HCT116 (cell line): ENCODE results near the gene ZACN. TPM values are rescaled to one million over a fixed set of nuclear protein-coding genes. Genes with fewer than 3 reads are reported as not detected.

ENCODE experiments used
- ATAC-seq: fragments of 200-7000 bp; cut with Tn5 transposase; 2 replicates; pipeline ENCODE4 v1.9.1; 2020; ENCODE audit warnings: mild to moderate bottlenecking, moderate library complexity
- BruUV-seq: library from RNA; stranded (reverse); fragments of 400-500 nt; replicated peaks from 2 replicates; lab custom pipeline; 2021; lab: Mats Ljungman, UMichigan
- CTCF ChIA-PET: fragments of 300-600 bp; sonication (Branson Sonifier 250); formaldehyde crosslinking; loops from one replicate; lab custom pipeline; 2021; ENCODE audit warnings: antibody characterized with exemption; lab: Charles Lee
- POLR2A ChIA-PET: fragments of 300-600, 350-600 bp; sonication (Branson Sonifier 250); formaldehyde crosslinking; loops from one replicate; lab custom pipeline; 2021; ENCODE audit warnings: antibody characterized with exemption; lab: Charles Lee
- RAD21 ChIA-PET, 2 experiments: fragments of 300-600 bp; sonication (Branson Sonifier 250); formaldehyde crosslinking; loops; one replicate each; lab custom pipeline; 2023; ENCODE audit warnings: low total read pairs in 2 of 2; ENCODE audit not compliant: uncharacterized antibody in 2 of 2, unreplicated experiment in 2 of 2, low non-redundant PET in 1 of 2; lab: Charles Lee
- DNase-seq: peaks from one replicate; pipeline ENCODE4 v3.0.0-alpha.2; 2010; ENCODE audit warnings: low read depth, low spot score
- H2AFZ ChIP-seq: fragments of 200-600 bp; shearing (Covaris generic), sonication (generic); 2 replicates; pipeline ENCODE4 v1.6.1; 2017; ENCODE audit warnings: low read depth, mixed run types, mixed read lengths, antibody characterized with exemption, low read length; ENCODE audit not compliant: poor library complexity, severe bottlenecking
- H3K27ac ChIP-seq: 2 replicates; pipeline ENCODE4 v1.5.1; 2012; ENCODE audit warnings: low read depth, low read length
- H3K27me3 ChIP-seq: fragments of 200-600 bp; sonication (generic); 2 replicates; pipeline ENCODE4 v1.6.1; 2016; ENCODE audit warnings: mixed run types, low read length, mixed read lengths; ENCODE audit not compliant: insufficient read depth
- H3K36me3 ChIP-seq, 2 experiments: fragments of 200-500 bp in 1 of 2; fragments of 200-600 bp in 1 of 2; sonication (Bioruptor generic) in 1 of 2; sonication (generic) in 1 of 2; 2 replicates each; pipeline versions ENCODE4 v1.5.1 to v1.6.1; 2014 to 2016; ENCODE audit warnings: low read length in 2 of 2, inconsistent platforms in 1 of 2, mixed read lengths in 1 of 2, mixed run types in 1 of 2; ENCODE audit not compliant: insufficient read depth in 2 of 2, control insufficient read depth in 1 of 2
- H3K4me1 ChIP-seq, 2 experiments: fragments of 200-600 bp in 1 of 2; sonication (generic) in 1 of 2; 2 replicates each; pipeline versions ENCODE4 v1.5.1 to v1.6.1; 2012 to 2017; ENCODE audit warnings: low read length in 2 of 2, inconsistent platforms in 1 of 2, mild to moderate bottlenecking in 1 of 2, mixed read lengths in 1 of 2, mixed run types in 1 of 2, moderate library complexity in 1 of 2; ENCODE audit not compliant: insufficient read depth in 2 of 2, control insufficient read depth in 1 of 2
- H3K4me2 ChIP-seq: fragments of 200-600 bp; sonication (generic); 2 replicates; pipeline ENCODE4 v1.6.1; 2017; ENCODE audit warnings: mixed run types, low read length, mixed read lengths
- H3K4me3 ChIP-seq, 2 experiments: fragments of 200-600 bp in 1 of 2; sonication (generic) in 1 of 2; replicated peaks in 1 of 2; 2 replicates each; pipeline ENCODE4 v1.5.1; 2011 to 2016; ENCODE audit warnings: low read length in 2 of 2, control low read depth in 1 of 2, low read depth in 1 of 2, mild to moderate bottlenecking in 1 of 2, mixed read lengths in 1 of 2, mixed run types in 1 of 2
- H3K79me2 ChIP-seq: fragments of 200-600 bp; sonication (generic); 2 replicates; pipeline ENCODE4 v1.6.1; 2017; ENCODE audit warnings: mild to moderate bottlenecking, mixed run types, low read length, moderate library complexity, mixed read lengths; ENCODE audit not compliant: insufficient read depth
- H3K9ac ChIP-seq: fragments of 200-600 bp; sonication (generic); 2 replicates; pipeline ENCODE4 v1.6.1; 2016; ENCODE audit warnings: low read length, mixed read lengths
- H3K9me2 ChIP-seq: fragments of 200-600 bp; sonication (generic), shearing (Covaris generic); 2 replicates; pipeline ENCODE4 v1.6.1; 2017; ENCODE audit warnings: mixed run types, mild to moderate bottlenecking, moderate library complexity; ENCODE audit not compliant: insufficient read depth
- H3K9me3 ChIP-seq, 2 experiments: fragments of 200-500 bp in 1 of 2; fragments of 200-600 bp in 1 of 2; sonication (Bioruptor generic) in 1 of 2; sonication (generic) in 1 of 2; 2 replicates each; pipeline ENCODE4 v1.6.1; 2014 to 2017; ENCODE audit warnings: low read length in 2 of 2, mixed read lengths in 2 of 2, inconsistent platforms in 1 of 2, low read depth in 1 of 2, mild to moderate bottlenecking in 1 of 2, mixed run types in 1 of 2, moderate library complexity in 1 of 2; ENCODE audit not compliant: control insufficient read depth in 1 of 2, insufficient read depth in 1 of 2
- H4K20me1 ChIP-seq: fragments of 200-600 bp; sonication (generic), shearing (Covaris generic); 2 replicates; pipeline ENCODE4 v1.6.1; 2017; ENCODE audit warnings: mixed run types, mild to moderate bottlenecking, moderate library complexity; ENCODE audit not compliant: insufficient read depth
- CBX3 ChIP-seq: IDR thresholded peaks from 2 replicates; pipeline ENCODE4 v1.6.1; 2012; ENCODE audit warnings: low read depth
- CTCF ChIP-seq, 3 experiments: fragments of 200-600 bp in 1 of 3; sonication (generic) in 1 of 3; IDR thresholded peaks in 2 of 3; conservative IDR thresholded peaks in 1 of 3; 2 replicates each; pipeline ENCODE4 v1.5.1; 2012 to 2017; ENCODE audit warnings: low read depth in 2 of 3, low read length in 2 of 3, antibody characterized with exemption in 1 of 3, borderline replicate concordance in 1 of 3, control low read depth in 1 of 3, mild to moderate bottlenecking in 1 of 3, mixed read lengths in 1 of 3, mixed run types in 1 of 3, moderate library complexity in 1 of 3; ENCODE audit not compliant: insufficient read depth in 1 of 3
- ELF1 ChIP-seq: IDR thresholded peaks from 2 replicates; pipeline ENCODE4 v1.6.1; 2012; ENCODE audit warnings: low read depth, borderline replicate concordance
- EZH2 ChIP-seq: fragments of 200-600 bp; sonication (generic); IDR thresholded peaks from 2 replicates; pipeline ENCODE4 v1.6.1; 2017; ENCODE audit warnings: antibody characterized with exemption, mixed run types
- FOSL1 ChIP-seq: IDR thresholded peaks from 2 replicates; pipeline ENCODE4 v1.6.1; 2012; ENCODE audit warnings: low read depth
- JUND ChIP-seq: IDR thresholded peaks from 2 replicates; pipeline ENCODE4 v1.6.1; 2012
- POLR2A ChIP-seq: IDR thresholded peaks from 2 replicates; pipeline ENCODE4 v1.7.0; 2011; ENCODE audit warnings: borderline replicate concordance; ENCODE audit not compliant: insufficient read depth, insufficient read length; ENCODE audit errors: extremely low read depth
- POLR2AphosphoS5 ChIP-seq: IDR thresholded peaks from 2 replicates; pipeline ENCODE4 v1.6.1; 2011; ENCODE audit warnings: mild to moderate bottlenecking, low read depth, low read length, moderate library complexity
- RAD21 ChIP-seq: IDR thresholded peaks from 2 replicates; pipeline ENCODE4 v1.6.1; 2012; ENCODE audit warnings: low read depth, mild to moderate bottlenecking
- REST ChIP-seq: IDR thresholded peaks from 2 replicates; pipeline ENCODE4 v1.6.1; 2012; ENCODE audit warnings: low read depth
- SIN3A ChIP-seq: IDR thresholded peaks from 2 replicates; pipeline ENCODE4 v1.6.1; 2012; ENCODE audit warnings: low read depth
- SP1 ChIP-seq: IDR thresholded peaks from 2 replicates; pipeline ENCODE4 v1.6.1; 2012; ENCODE audit warnings: low read depth
- TCF7L2 ChIP-seq: IDR thresholded peaks from 2 replicates; pipeline ENCODE4 v1.7.0; 2011; ENCODE audit warnings: borderline replicate concordance, inconsistent platforms; ENCODE audit not compliant: insufficient read depth, insufficient read length; ENCODE audit errors: extremely low read depth
- ZFX ChIP-seq: fragments of 450-650 bp; IDR thresholded peaks from 2 replicates; pipeline ENCODE4 v1.6.1; 2017
- ZNF274 ChIP-seq: fragments of 200-500 bp; sonication (Bioruptor generic); IDR thresholded peaks from 2 replicates; pipeline ENCODE4 v1.6.1; 2014; ENCODE audit warnings: mild to moderate bottlenecking, low read depth, low read length, inconsistent platforms
- intact Hi-C: fragments of 100-400 bp; cut with micrococcal nuclease; formaldehyde crosslinking; loops from 2 replicates; pipeline ENCODE4 v1.10.0; 2022
- total RNA-seq: library from RNA; stranded (reverse); gene quantifications from one replicate; pipeline ENCODE4 v1.2.1, GENCODE V29; 2021; ENCODE audit not compliant: unreplicated experiment

The ZACN gene
- total RNA-seq, 1 experiment from 2014 or later: not detected

DNA sequence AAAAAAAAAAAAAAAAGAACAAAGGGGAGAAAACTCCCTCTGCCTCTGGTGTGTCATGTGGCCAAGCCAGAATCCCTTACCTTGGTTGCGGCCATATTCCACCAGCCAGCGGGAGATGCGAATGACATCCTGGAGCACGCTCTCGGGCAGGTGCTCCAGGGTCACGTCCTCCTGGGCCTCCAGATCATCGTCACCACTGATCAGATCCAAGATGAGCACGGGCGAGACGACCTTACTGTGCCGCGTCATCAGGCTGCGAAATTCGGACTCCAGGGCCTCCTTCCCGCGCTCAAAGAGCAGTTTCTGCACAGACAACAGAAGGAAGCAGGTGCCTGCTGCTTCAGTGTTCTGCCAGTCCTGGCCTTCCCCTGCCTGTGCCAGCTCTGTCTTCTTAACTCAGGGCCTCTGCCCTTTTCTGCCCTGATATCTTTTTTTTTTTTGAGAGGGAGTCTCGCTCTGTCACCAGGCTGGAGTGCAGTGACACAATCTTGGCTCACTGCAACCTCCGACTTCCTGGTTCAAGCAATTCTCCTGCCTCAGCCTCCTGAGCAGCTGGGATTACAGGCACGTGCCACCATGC lies 18.8 kb downstream of the ZACN start:
- ChIA-PET RAD21 (no interaction called here), POLR2A (no interaction called here)
- Histone ChIP-seq H2AFZ (no peak overlapping the region), H3K79me2 (peaks cover 17% of the 10 kb centered on the region), H3K4me3 (no peak overlapping the region), H3K4me1 (peaks cover 17 to 29% of the 10 kb centered on the region in 2 experiments), H3K9ac (no peak overlapping the region)
- no TSS peak for BruUV-seq
- DNase-seq: no peak
- ATAC-seq: no peak
- intact Hi-C loops: no loop called here
- TF ChIP-seq EZH2 (no peak), SP1 (no peak), ZNF274 (no peak), CTCF (IDR thresholded peaks at IDR 0.05 in 2 of 3, conservative IDR thresholded peaks at IDR 0.05 in 1 of 3; ENCODE audit: borderline replicate concordance in 1 of 3, insufficient read depth in 1 of 3, low read depth in 2 of 3, low read length in 2 of 3) (no peak), POLR2A (no peak)
- TF ChIP-seq, all 23 proteins: peak for 0
- Histone ChIP-seq H3K27ac (no peak overlapping the region), H3K36me3 (peaks cover 35 to 46% of the 10 kb centered on the region in 2 experiments), H3K4me2 (no peak overlapping the region), H3K9me3 (no peaks in the 10 kb centered on the region), H4K20me1 (no peaks in the 10 kb centered on the region), H3K27me3 (no peaks in the 10 kb centered on the region), H3K9me2 (no peaks in the 10 kb centered on the region)
- CTCF ChIA-PET: no interaction called here

DNA sequence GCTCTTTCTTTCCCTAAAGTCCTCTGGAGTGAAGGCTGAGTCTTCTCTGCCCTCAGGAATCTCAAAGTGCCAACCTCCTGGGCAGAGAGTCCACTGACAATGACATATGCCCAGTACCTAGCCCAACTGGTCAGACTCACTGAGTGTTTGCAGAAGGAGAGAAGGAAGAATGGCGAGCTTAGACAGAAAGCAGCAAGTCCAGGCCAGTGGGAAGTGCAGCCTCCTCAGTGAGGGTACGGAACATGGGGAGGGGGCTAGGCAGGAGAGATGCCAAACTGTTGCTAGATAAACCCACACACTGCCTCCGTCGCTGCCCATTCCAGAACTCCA lies 23.9 kb downstream of the ZACN start:
- ChIA-PET CTCF (interaction anchor here (1.6 to 3.1 kb wide), 2 partner anchors 89 to 176 kb away, joined by 7 to 17 read pairs; no protein-coding TSS in a partner anchor), RAD21 (no interaction called here), POLR2A (interaction anchor here (1.4 to 2.6 kb wide), 3 partner anchors 8 to 171 kb away, joined by 3 to 10 read pairs (median 4); no protein-coding TSS in a partner anchor)
- DNase-seq (no peak), ATAC-seq (peak; percentile 6; the same call in 1 of the 2 replicates)
- Histone ChIP-seq H3K9ac (peak overlapping the region; percentile 77), H2AFZ (no peak overlapping the region), H3K27ac (peak overlapping the region; percentile 89), H3K4me2 (peak overlapping the region; percentile 85), H3K4me3 (peak overlapping the region; percentile 78 to 95), H3K9me3 (no peaks in the 10 kb centered on the region), H3K9me2 (no peaks in the 10 kb centered on the region), H3K36me3 (peaks cover 18 to 20% of the 10 kb centered on the region in 2 experiments; a peak in 3 of 4 replicates), H3K27me3 (no peaks in the 10 kb centered on the region), H3K4me1 (peaks cover 12 to 26% of the 10 kb centered on the region in 2 experiments), H4K20me1 (no peaks in the 10 kb centered on the region), H3K79me2 (peaks cover 26% of the 10 kb centered on the region)
- no TSS peak for BruUV-seq
- intact Hi-C loops: loop anchor here (5.0 to 10.0 kb wide), 2 partner anchors 76 to 198 kb away; partner anchors contain the start of genes EVPL and MRPL38
- TF ChIP-seq EZH2: no peak
- TF ChIP-seq POLR2AphosphoS5: no peak
- no peak for TF ChIP-seq JUND
- no peak for TF ChIP-seq POLR2A
- no peak for TF ChIP-seq TCF7L2
- TF ChIP-seq REST: no peak
- TF ChIP-seq ZFX: no peak
- TF ChIP-seq SIN3A: no peak
- TF ChIP-seq CBX3: no peak
- TF ChIP-seq RAD21: no peak
- no peak for TF ChIP-seq FOSL1
- no peak for TF ChIP-seq ELF1
- TF ChIP-seq SP1: no peak
